HCT116 (cell line): ENCODE measurements around the gene KRT79. TPM values are rescaled to one million over a fixed set of nuclear protein-coding genes. Genes with fewer than 3 reads are reported as not detected.

ENCODE experiments used
- ATAC-seq: fragments of 200-7000 bp; cut with Tn5 transposase; 2 replicates; pipeline ENCODE4 v1.9.1; 2020; ENCODE audit warnings: mild to moderate bottlenecking, moderate library complexity
- BruUV-seq: library from RNA; stranded (reverse); fragments of 400-500 nt; replicated peaks from 2 replicates; lab custom pipeline; 2021; lab: Mats Ljungman, UMichigan
- CTCF ChIA-PET: fragments of 300-600 bp; sonication (Branson Sonifier 250); formaldehyde crosslinking; loops from one replicate; lab custom pipeline; 2021; ENCODE audit warnings: antibody characterized with exemption; lab: Charles Lee
- POLR2A ChIA-PET: fragments of 300-600, 350-600 bp; sonication (Branson Sonifier 250); formaldehyde crosslinking; loops from one replicate; lab custom pipeline; 2021; ENCODE audit warnings: antibody characterized with exemption; lab: Charles Lee
- RAD21 ChIA-PET, 2 experiments: fragments of 300-600 bp; sonication (Branson Sonifier 250); formaldehyde crosslinking; loops; one replicate each; lab custom pipeline; 2023; ENCODE audit warnings: low total read pairs in 2 of 2; ENCODE audit not compliant: uncharacterized antibody in 2 of 2, unreplicated experiment in 2 of 2, low non-redundant PET in 1 of 2; lab: Charles Lee
- DNase-seq: peaks from one replicate; pipeline ENCODE4 v3.0.0-alpha.2; 2010; ENCODE audit warnings: low read depth, low spot score
- H2AFZ ChIP-seq: fragments of 200-600 bp; shearing (Covaris generic), sonication (generic); 2 replicates; pipeline ENCODE4 v1.6.1; 2017; ENCODE audit warnings: low read depth, mixed run types, mixed read lengths, antibody characterized with exemption, low read length; ENCODE audit not compliant: poor library complexity, severe bottlenecking
- H3K27ac ChIP-seq: 2 replicates; pipeline ENCODE4 v1.5.1; 2012; ENCODE audit warnings: low read depth, low read length
- H3K27me3 ChIP-seq: fragments of 200-600 bp; sonication (generic); 2 replicates; pipeline ENCODE4 v1.6.1; 2016; ENCODE audit warnings: mixed run types, low read length, mixed read lengths; ENCODE audit not compliant: insufficient read depth
- H3K36me3 ChIP-seq, 2 experiments: fragments of 200-500 bp in 1 of 2; fragments of 200-600 bp in 1 of 2; sonication (Bioruptor generic) in 1 of 2; sonication (generic) in 1 of 2; 2 replicates each; pipeline versions ENCODE4 v1.5.1 to v1.6.1; 2014 to 2016; ENCODE audit warnings: low read length in 2 of 2, inconsistent platforms in 1 of 2, mixed read lengths in 1 of 2, mixed run types in 1 of 2; ENCODE audit not compliant: insufficient read depth in 2 of 2, control insufficient read depth in 1 of 2
- H3K4me1 ChIP-seq, 2 experiments: fragments of 200-600 bp in 1 of 2; sonication (generic) in 1 of 2; 2 replicates each; pipeline versions ENCODE4 v1.5.1 to v1.6.1; 2012 to 2017; ENCODE audit warnings: low read length in 2 of 2, inconsistent platforms in 1 of 2, mild to moderate bottlenecking in 1 of 2, mixed read lengths in 1 of 2, mixed run types in 1 of 2, moderate library complexity in 1 of 2; ENCODE audit not compliant: insufficient read depth in 2 of 2, control insufficient read depth in 1 of 2
- H3K4me2 ChIP-seq: fragments of 200-600 bp; sonication (generic); 2 replicates; pipeline ENCODE4 v1.6.1; 2017; ENCODE audit warnings: mixed run types, low read length, mixed read lengths
- H3K4me3 ChIP-seq, 2 experiments: fragments of 200-600 bp in 1 of 2; sonication (generic) in 1 of 2; replicated peaks in 1 of 2; 2 replicates each; pipeline ENCODE4 v1.5.1; 2011 to 2016; ENCODE audit warnings: low read length in 2 of 2, control low read depth in 1 of 2, low read depth in 1 of 2, mild to moderate bottlenecking in 1 of 2, mixed read lengths in 1 of 2, mixed run types in 1 of 2
- H3K79me2 ChIP-seq: fragments of 200-600 bp; sonication (generic); 2 replicates; pipeline ENCODE4 v1.6.1; 2017; ENCODE audit warnings: mild to moderate bottlenecking, mixed run types, low read length, moderate library complexity, mixed read lengths; ENCODE audit not compliant: insufficient read depth
- H3K9ac ChIP-seq: fragments of 200-600 bp; sonication (generic); 2 replicates; pipeline ENCODE4 v1.6.1; 2016; ENCODE audit warnings: low read length, mixed read lengths
- H3K9me2 ChIP-seq: fragments of 200-600 bp; sonication (generic), shearing (Covaris generic); 2 replicates; pipeline ENCODE4 v1.6.1; 2017; ENCODE audit warnings: mixed run types, mild to moderate bottlenecking, moderate library complexity; ENCODE audit not compliant: insufficient read depth
- H3K9me3 ChIP-seq, 2 experiments: fragments of 200-500 bp in 1 of 2; fragments of 200-600 bp in 1 of 2; sonication (Bioruptor generic) in 1 of 2; sonication (generic) in 1 of 2; 2 replicates each; pipeline ENCODE4 v1.6.1; 2014 to 2017; ENCODE audit warnings: low read length in 2 of 2, mixed read lengths in 2 of 2, inconsistent platforms in 1 of 2, low read depth in 1 of 2, mild to moderate bottlenecking in 1 of 2, mixed run types in 1 of 2, moderate library complexity in 1 of 2; ENCODE audit not compliant: control insufficient read depth in 1 of 2, insufficient read depth in 1 of 2
- H4K20me1 ChIP-seq: fragments of 200-600 bp; sonication (generic), shearing (Covaris generic); 2 replicates; pipeline ENCODE4 v1.6.1; 2017; ENCODE audit warnings: mixed run types, mild to moderate bottlenecking, moderate library complexity; ENCODE audit not compliant: insufficient read depth
- CBX3 ChIP-seq: IDR thresholded peaks from 2 replicates; pipeline ENCODE4 v1.6.1; 2012; ENCODE audit warnings: low read depth
- CEBPB ChIP-seq: IDR thresholded peaks from 2 replicates; pipeline ENCODE4 v1.6.1; 2012; ENCODE audit warnings: low read depth
- EGR1 ChIP-seq: IDR thresholded peaks from 2 replicates; pipeline ENCODE4 v1.6.1; 2012; ENCODE audit warnings: low read depth
- FOSL1 ChIP-seq: IDR thresholded peaks from 2 replicates; pipeline ENCODE4 v1.6.1; 2012; ENCODE audit warnings: low read depth
- JUND ChIP-seq: IDR thresholded peaks from 2 replicates; pipeline ENCODE4 v1.6.1; 2012
- REST ChIP-seq: IDR thresholded peaks from 2 replicates; pipeline ENCODE4 v1.6.1; 2012; ENCODE audit warnings: low read depth
- intact Hi-C: fragments of 100-400 bp; cut with micrococcal nuclease; formaldehyde crosslinking; loops from 2 replicates; pipeline ENCODE4 v1.10.0; 2022
- total RNA-seq: library from RNA; stranded (reverse); gene quantifications from one replicate; pipeline ENCODE4 v1.2.1, GENCODE V29; 2021; ENCODE audit not compliant: unreplicated experiment
- TF ChIP-seq, protein P1 (sequence below): IDR thresholded peaks from 2 replicates; pipeline ENCODE4 v1.6.1; 2012
- TF ChIP-seq, protein P2 (sequence below): IDR thresholded peaks from 2 replicates; pipeline ENCODE4 v1.6.1; 2011; ENCODE audit warnings: mild to moderate bottlenecking, low read length, moderate library complexity; ENCODE audit not compliant: insufficient replicate concordance; ENCODE audit errors: extremely low read depth

KRT79 gene
- total RNA-seq, 1 experiment from 2014 or later = not detected

GRCh38 chr12:52807544-52808470, 26.3 kb downstream of the KRT79 start:
- Histone ChIP-seq H3K9me2 (no peaks in the 10 kb centered on the region), H3K79me2 (no peaks in the 10 kb centered on the region), H2AFZ (no peak overlapping the region), H4K20me1 (no peaks in the 10 kb centered on the region), H3K9me3 (no peaks in the 10 kb centered on the region), H3K4me1 (peaks cover 0 to 6% of the 10 kb centered on the region in 2 experiments; a peak in 2 of 4 replicates), H3K36me3 (no peaks in the 10 kb centered on the region), H3K9ac (no peak overlapping the region), H3K27ac (no peak overlapping the region)
- ChIA-PET CTCF (no interaction called here), RAD21 (no interaction called here), POLR2A (no interaction called here)
- BruUV-seq = no TSS peak
- intact Hi-C loops = no loop called here
- TF ChIP-seq FOSL1 (no peak), EGR1 (no peak), CBX3 (no peak), JUND (no peak), REST (no peak), CEBPB (no peak)
- TF ChIP-seq, protein P1, sequence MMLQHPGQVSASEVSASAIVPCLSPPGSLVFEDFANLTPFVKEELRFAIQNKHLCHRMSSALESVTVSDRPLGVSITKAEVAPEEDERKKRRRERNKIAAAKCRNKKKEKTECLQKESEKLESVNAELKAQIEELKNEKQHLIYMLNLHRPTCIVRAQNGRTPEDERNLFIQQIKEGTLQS = no peak
- TF ChIP-seq, protein P2, sequence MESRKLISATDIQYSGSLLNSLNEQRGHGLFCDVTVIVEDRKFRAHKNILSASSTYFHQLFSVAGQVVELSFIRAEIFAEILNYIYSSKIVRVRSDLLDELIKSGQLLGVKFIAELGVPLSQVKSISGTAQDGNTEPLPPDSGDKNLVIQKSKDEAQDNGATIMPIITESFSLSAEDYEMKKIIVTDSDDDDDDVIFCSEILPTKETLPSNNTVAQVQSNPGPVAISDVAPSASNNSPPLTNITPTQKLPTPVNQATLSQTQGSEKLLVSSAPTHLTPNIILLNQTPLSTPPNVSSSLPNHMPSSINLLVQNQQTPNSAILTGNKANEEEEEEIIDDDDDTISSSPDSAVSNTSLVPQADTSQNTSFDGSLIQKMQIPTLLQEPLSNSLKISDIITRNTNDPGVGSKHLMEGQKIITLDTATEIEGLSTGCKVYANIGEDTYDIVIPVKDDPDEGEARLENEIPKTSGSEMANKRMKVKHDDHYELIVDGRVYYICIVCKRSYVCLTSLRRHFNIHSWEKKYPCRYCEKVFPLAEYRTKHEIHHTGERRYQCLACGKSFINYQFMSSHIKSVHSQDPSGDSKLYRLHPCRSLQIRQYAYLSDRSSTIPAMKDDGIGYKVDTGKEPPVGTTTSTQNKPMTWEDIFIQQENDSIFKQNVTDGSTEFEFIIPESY = no peak
- TF ChIP-seq, all 23 proteins: peak for 0
- no peak for ATAC-seq
- Histone ChIP-seq H3K27me3 (peaks cover 10% of the 10 kb centered on the region; the same call in 1 of the 2 replicates), H3K4me3 (no peak overlapping the region), H3K4me2 (no peak overlapping the region)
- DNase-seq = no peak
